ENCODE data around the gene BAG3. TPM values are rescaled to one million over a fixed set of nuclear protein-coding genes. Genes with fewer than 3 reads are reported as not detected.

The BAG3 gene
- total RNA-seq, 1 donor from 2014 or later, result 4.7 TPM

- Histone ChIP-seq H3K27ac (ENCODE audit: low read depth, low read length) (peak overlapping the region; percentile 73), H3K27me3 (ENCODE audit: control insufficient read depth in 3 of 3, insufficient read depth in 3 of 3, low read length in 3 of 3) (no peaks in the 10 kb centered on the region), H3K4me3 (ENCODE audit: low read length in 3 of 3) (peak overlapping the region; percentile 40 to 54 (median 52)), H3K9ac (ENCODE audit: low read depth in 1 of 3, low read length in 3 of 3) (peak overlapping the region; percentile 63 to 69 (median 64)), H3K4me1 (ENCODE audit: control insufficient read depth in 3 of 3, insufficient read depth in 3 of 3, low read length in 3 of 3) (peaks cover 84 to 86% (median 84%) of the 10 kb centered on the region in 3 donors), H3K9me3 (ENCODE audit: control insufficient read depth in 3 of 3, low read length in 3 of 3) (no peaks in the 10 kb centered on the region), H3K36me3 (ENCODE audit: control insufficient read depth in 3 of 3, insufficient read depth in 3 of 3, low read length in 3 of 3) (peaks cover 0 to 4% (median under 1%) of the 10 kb centered on the region in 3 donors)
Observed at GRCh38 chr10:119663866-119664698, 12.9 kb downstream of the BAG3 start.

DNA sequence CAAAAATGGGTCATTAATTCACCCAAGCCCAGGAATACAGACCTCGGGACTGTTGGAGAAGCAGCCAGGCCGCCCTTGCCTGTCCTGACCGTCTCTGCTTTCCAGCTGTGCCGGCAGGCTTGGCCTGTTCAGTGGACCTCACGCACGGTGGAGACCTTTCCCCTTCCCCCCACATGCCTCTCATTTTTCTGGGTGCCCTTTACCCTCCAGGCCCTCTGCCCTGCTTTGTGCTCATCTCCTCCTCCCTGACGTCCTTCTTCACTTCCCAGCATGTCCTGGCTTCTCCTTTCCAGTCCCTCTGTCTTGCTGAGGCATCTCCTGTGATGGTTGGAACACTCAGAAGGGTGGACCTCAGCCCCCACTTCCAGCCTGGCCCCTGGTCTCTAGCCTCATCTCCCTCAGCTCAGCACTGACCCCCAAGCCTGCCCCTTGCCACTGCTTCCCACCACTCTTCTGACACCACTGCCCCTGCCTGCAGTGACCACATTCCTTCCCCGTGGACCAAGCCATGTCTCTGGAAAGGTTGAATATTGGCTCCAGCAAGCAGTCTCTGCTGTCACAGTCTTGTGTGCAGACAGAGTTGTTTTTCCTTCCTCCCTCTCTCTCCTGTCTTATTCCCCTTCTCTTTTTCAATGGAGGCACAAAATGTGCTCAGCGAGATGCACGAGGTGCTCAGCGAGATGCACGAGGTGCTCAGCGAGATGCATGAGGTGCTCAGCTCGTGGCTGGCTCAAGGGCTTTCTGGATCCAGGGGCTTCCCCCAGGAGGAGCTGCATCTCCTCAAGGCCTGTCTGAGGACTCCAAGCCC, 14.9 kb downstream of the BAG3 start:
- H3K4me1 ChIP-seq (ENCODE audit: control insufficient read depth in 3 of 3, insufficient read depth in 3 of 3, low read length in 3 of 3), result peaks cover 85 to 88% (median 87%) of the 10 kb centered on the region in 3 donors
- H3K4me3 ChIP-seq (ENCODE audit: low read length in 3 of 3), result peak overlapping the region in 2 of 3 donors; percentile 3 to 29
- H3K27ac ChIP-seq (ENCODE audit: low read depth, low read length), result peak overlapping the region; percentile 98
- H3K9me3 ChIP-seq (ENCODE audit: control insufficient read depth in 3 of 3, low read length in 3 of 3), result no peaks in the 10 kb centered on the region
- no peaks in the 10 kb centered on the region for H3K27me3 ChIP-seq (ENCODE audit: control insufficient read depth in 3 of 3, insufficient read depth in 3 of 3, low read length in 3 of 3)
- peaks cover 9 to 16% (median 14%) of the 10 kb centered on the region in 3 donors for H3K36me3 ChIP-seq (ENCODE audit: control insufficient read depth in 3 of 3, insufficient read depth in 3 of 3, low read length in 3 of 3)
- peak overlapping the region; percentile 57 to 89 (median 75) for H3K9ac ChIP-seq (ENCODE audit: low read depth in 1 of 3, low read length in 3 of 3)

DNA sequence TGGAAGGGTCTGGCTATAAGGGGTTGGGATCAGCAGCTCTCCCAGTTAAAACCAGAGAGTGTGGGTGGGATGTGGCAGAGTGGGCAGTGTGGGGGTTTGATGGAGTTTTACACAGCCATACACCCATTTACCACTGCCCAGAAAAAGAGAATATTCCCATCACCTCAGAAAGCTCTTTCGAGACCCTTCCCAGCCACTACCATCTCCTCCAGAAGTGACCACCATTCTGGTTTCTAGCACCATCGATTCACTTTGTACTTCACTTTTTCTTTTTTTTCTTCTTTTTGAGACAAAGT, 15.5 kb downstream of the BAG3 start:
- Histone ChIP-seq H3K27ac (ENCODE audit: low read depth, low read length) (peak overlapping the region; percentile 98), H3K4me3 (ENCODE audit: low read length in 3 of 3) (no peak overlapping the region), H3K9ac (ENCODE audit: low read depth in 1 of 3, low read length in 3 of 3) (peak overlapping the region in 2 of 3 donors; percentile 75 to 89), H3K36me3 (ENCODE audit: control insufficient read depth in 3 of 3, insufficient read depth in 3 of 3, low read length in 3 of 3) (peaks cover 14 to 22% (median 20%) of the 10 kb centered on the region in 3 donors), H3K27me3 (ENCODE audit: control insufficient read depth in 3 of 3, insufficient read depth in 3 of 3, low read length in 3 of 3) (no peaks in the 10 kb centered on the region), H3K4me1 (ENCODE audit: control insufficient read depth in 3 of 3, insufficient read depth in 3 of 3, low read length in 3 of 3) (peaks cover 86 to 88% (median 87%) of the 10 kb centered on the region in 3 donors), H3K9me3 (ENCODE audit: control insufficient read depth in 3 of 3, low read length in 3 of 3) (no peaks in the 10 kb centered on the region)

GRCh38 chr10:119667562-119668328, 16.6 kb downstream of the BAG3 start:
- Histone ChIP-seq H3K27ac (ENCODE audit: low read depth, low read length) (peak overlapping the region; percentile 98), H3K9me3 (ENCODE audit: control insufficient read depth in 3 of 3, low read length in 3 of 3) (no peaks in the 10 kb centered on the region), H3K9ac (ENCODE audit: low read depth in 1 of 3, low read length in 3 of 3) (peak overlapping the region; percentile 75 to 89 (median 86)), H3K4me3 (ENCODE audit: low read length in 3 of 3) (peak overlapping the region; percentile 54 to 67 (median 65)), H3K4me1 (ENCODE audit: control insufficient read depth in 3 of 3, insufficient read depth in 3 of 3, low read length in 3 of 3) (peaks cover 83 to 91% (median 86%) of the 10 kb centered on the region in 3 donors), H3K27me3 (ENCODE audit: control insufficient read depth in 3 of 3, insufficient read depth in 3 of 3, low read length in 3 of 3) (no peaks in the 10 kb centered on the region), H3K36me3 (ENCODE audit: control insufficient read depth in 3 of 3, insufficient read depth in 3 of 3, low read length in 3 of 3) (peaks cover 22 to 32% (median 31%) of the 10 kb centered on the region in 3 donors)

GRCh38 chr10:119668461-119668860, 17.3 kb downstream of the BAG3 start:
- Histone ChIP-seq H3K27me3 (ENCODE audit: control insufficient read depth in 3 of 3, insufficient read depth in 3 of 3, low read length in 3 of 3) (no peaks in the 10 kb centered on the region), H3K9ac (ENCODE audit: low read depth in 1 of 3, low read length in 3 of 3) (peak overlapping the region; percentile 75 to 89 (median 86)), H3K4me3 (ENCODE audit: low read length in 3 of 3) (peak overlapping the region; percentile 54 to 67 (median 58)), H3K27ac (ENCODE audit: low read depth, low read length) (peak overlapping the region; percentile 98), H3K9me3 (ENCODE audit: control insufficient read depth in 3 of 3, low read length in 3 of 3) (no peaks in the 10 kb centered on the region), H3K36me3 (ENCODE audit: control insufficient read depth in 3 of 3, insufficient read depth in 3 of 3, low read length in 3 of 3) (peaks cover 29 to 39% (median 37%) of the 10 kb centered on the region in 3 donors), H3K4me1 (ENCODE audit: control insufficient read depth in 3 of 3, insufficient read depth in 3 of 3, low read length in 3 of 3) (peaks cover 83 to 90% (median 85%) of the 10 kb centered on the region in 3 donors)

- H3K9me3 ChIP-seq (ENCODE audit: control insufficient read depth in 3 of 3, low read length in 3 of 3), result no peaks in the 10 kb centered on the region
- H3K27me3 ChIP-seq (ENCODE audit: control insufficient read depth in 3 of 3, insufficient read depth in 3 of 3, low read length in 3 of 3), result no peaks in the 10 kb centered on the region
- peaks cover 81 to 83% (median 81%) of the 10 kb centered on the region in 3 donors for H3K4me1 ChIP-seq (ENCODE audit: control insufficient read depth in 3 of 3, insufficient read depth in 3 of 3, low read length in 3 of 3)
- peak overlapping the region; percentile 52 to 67 (median 58) for H3K4me3 ChIP-seq (ENCODE audit: low read length in 3 of 3)
- peaks cover 38 to 46% (median 45%) of the 10 kb centered on the region in 3 donors for H3K36me3 ChIP-seq (ENCODE audit: control insufficient read depth in 3 of 3, insufficient read depth in 3 of 3, low read length in 3 of 3)
- peak overlapping the region; percentile 98 for H3K27ac ChIP-seq (ENCODE audit: low read depth, low read length)
- peak overlapping the region; percentile 75 to 89 (median 86) for H3K9ac ChIP-seq (ENCODE audit: low read depth in 1 of 3, low read length in 3 of 3)
Observed at GRCh38 chr10:119669331-119669730, 18.2 kb downstream of the BAG3 start.

DNA sequence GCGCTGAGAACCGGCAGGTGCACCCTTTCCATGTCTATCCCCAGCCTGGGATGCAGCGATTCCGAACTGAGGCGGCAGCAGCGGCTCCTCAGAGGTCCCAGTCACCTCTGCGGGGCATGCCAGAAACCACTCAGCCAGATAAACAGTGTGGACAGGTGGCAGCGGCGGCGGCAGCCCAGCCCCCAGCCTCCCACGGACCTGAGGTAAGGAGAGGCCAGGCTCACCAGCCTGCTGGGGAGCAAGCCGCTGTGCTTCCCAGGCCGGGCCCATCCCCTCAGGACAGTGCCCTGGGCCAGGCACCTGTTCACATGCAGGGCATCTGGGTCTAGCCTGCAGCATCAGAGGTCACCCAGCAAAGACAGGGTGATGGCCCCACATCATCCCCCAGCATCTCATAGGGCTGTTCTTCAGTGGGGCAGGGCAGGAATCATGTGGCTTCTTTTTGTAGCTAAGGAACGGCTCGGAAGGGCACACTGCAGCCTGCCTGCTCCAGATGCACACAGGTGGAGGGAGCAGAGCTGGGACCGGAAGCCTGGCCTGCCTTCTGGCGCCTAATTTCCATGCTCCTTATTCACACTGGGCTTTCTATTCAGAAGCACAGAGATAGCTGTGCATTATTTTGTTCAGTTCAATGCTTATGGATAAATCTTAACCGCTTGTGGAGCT, 18.9 kb downstream of the BAG3 start:
- Histone ChIP-seq H3K27me3 (ENCODE audit: control insufficient read depth in 3 of 3, insufficient read depth in 3 of 3, low read length in 3 of 3) (no peaks in the 10 kb centered on the region), H3K4me3 (ENCODE audit: low read length in 3 of 3) (peak overlapping the region; percentile 20 to 56 (median 52)), H3K9ac (ENCODE audit: low read depth in 1 of 3, low read length in 3 of 3) (peak overlapping the region; percentile 75 to 89 (median 86)), H3K27ac (ENCODE audit: low read depth, low read length) (peak overlapping the region; percentile 98), H3K9me3 (ENCODE audit: control insufficient read depth in 3 of 3, low read length in 3 of 3) (no peaks in the 10 kb centered on the region), H3K36me3 (ENCODE audit: control insufficient read depth in 3 of 3, insufficient read depth in 3 of 3, low read length in 3 of 3) (peaks cover 39 to 46% (median 45%) of the 10 kb centered on the region in 3 donors), H3K4me1 (ENCODE audit: control insufficient read depth in 3 of 3, insufficient read depth in 3 of 3, low read length in 3 of 3) (peaks cover 77 to 83% (median 80%) of the 10 kb centered on the region in 3 donors)

DNA sequence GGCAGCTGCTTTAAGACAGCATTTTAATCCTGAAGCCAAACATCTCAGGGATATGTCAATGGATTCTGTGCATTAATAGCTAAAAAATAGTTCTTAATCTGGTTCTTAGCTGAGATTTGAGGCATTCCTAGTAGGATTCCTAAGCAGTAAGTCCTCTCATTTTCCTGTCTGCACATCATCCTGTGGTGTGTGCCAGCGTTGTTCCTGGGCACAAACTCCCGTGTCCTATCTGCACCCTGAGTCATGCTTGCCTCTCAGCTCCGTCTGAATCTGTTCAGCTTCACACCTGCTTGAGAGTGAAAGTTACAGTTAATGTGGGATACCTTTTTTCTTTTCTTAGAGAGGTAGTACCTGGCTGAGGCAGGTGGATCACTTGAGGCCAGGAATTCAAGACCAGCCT, 19.5 kb downstream of the BAG3 start:
- Histone ChIP-seq H3K27me3 (ENCODE audit: control insufficient read depth in 3 of 3, insufficient read depth in 3 of 3, low read length in 3 of 3) (no peaks in the 10 kb centered on the region), H3K9me3 (ENCODE audit: control insufficient read depth in 3 of 3, low read length in 3 of 3) (no peaks in the 10 kb centered on the region), H3K4me3 (ENCODE audit: low read length in 3 of 3) (no peak overlapping the region), H3K9ac (ENCODE audit: low read depth in 1 of 3, low read length in 3 of 3) (peak overlapping the region in 2 of 3 donors; percentile 44 to 89), H3K27ac (ENCODE audit: low read depth, low read length) (peak overlapping the region; percentile 98), H3K4me1 (ENCODE audit: control insufficient read depth in 3 of 3, insufficient read depth in 3 of 3, low read length in 3 of 3) (peaks cover 76 to 83% (median 80%) of the 10 kb centered on the region in 3 donors), H3K36me3 (ENCODE audit: control insufficient read depth in 3 of 3, insufficient read depth in 3 of 3, low read length in 3 of 3) (peaks cover 41 to 46% (median 45%) of the 10 kb centered on the region in 3 donors)

DNA sequence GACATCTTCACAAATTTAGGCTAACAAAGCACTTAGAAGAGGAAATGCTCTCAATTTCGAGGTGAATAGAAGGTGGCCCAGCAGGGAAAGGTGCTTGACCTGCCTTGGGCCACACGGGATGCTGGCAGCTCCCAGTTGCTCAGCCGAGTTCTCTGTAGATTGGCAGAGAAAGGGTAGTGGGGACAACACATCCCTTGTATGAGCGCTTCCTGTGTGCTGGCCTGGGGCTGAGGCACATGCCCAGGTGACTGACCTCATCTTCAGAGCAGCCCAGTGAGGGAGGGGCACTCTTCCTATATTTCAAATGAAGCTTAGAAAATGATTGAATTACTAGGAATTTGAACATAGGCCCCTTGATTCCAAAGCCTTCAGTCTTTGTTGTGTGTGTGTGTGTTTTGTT, 20.2 kb downstream of the BAG3 start:
- Histone ChIP-seq H3K9ac (ENCODE audit: low read depth in 1 of 3, low read length in 3 of 3) (peak overlapping the region in 1 of 3 donors; percentile 57), H3K27ac (ENCODE audit: low read depth, low read length) (peak overlapping the region; percentile 98), H3K36me3 (ENCODE audit: control insufficient read depth in 3 of 3, insufficient read depth in 3 of 3, low read length in 3 of 3) (peaks cover 43 to 48% (median 43%) of the 10 kb centered on the region in 3 donors), H3K4me3 (ENCODE audit: low read length in 3 of 3) (no peak overlapping the region), H3K4me1 (ENCODE audit: control insufficient read depth in 3 of 3, insufficient read depth in 3 of 3, low read length in 3 of 3) (peaks cover 71 to 78% (median 75%) of the 10 kb centered on the region in 3 donors), H3K27me3 (ENCODE audit: control insufficient read depth in 3 of 3, insufficient read depth in 3 of 3, low read length in 3 of 3) (no peaks in the 10 kb centered on the region), H3K9me3 (ENCODE audit: control insufficient read depth in 3 of 3, low read length in 3 of 3) (no peaks in the 10 kb centered on the region)

All from skeletal muscle tissue (tissue), 4 donors.